Measurements from ENCODE around the gene MAP6.

Gene MAP6

DNA sequence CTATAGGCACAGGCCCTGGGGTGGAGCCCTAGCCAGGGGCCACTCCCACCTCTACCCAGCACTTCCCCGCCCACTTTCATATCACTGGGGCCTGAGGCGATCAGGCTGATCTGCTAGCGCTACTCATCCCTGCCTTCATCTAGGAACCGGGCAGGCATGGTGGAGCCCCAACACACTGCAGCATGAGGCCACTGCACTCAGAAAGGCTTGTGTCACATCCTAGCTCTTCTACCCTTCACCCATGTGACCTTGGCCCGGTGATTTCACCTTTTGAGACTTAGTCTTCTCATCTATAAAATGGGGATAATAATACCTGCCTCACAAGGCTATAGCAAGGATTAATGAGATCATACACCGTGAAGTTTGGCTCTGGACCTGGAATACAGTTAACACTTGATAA is 125.0 kb downstream of the MAP6 start:
- no peak overlapping the region for H3K27ac ChIP-seq (ENCODE audit: low read depth, low read length, poor library complexity, severe bottlenecking)
- no peaks in the 10 kb centered on the region for H3K9me2 ChIP-seq (ENCODE audit: low read depth, low read length)
- H3K9me3 ChIP-seq (ENCODE audit: low read length) = no peaks in the 10 kb centered on the region
- no peak overlapping the region for H2AFZ ChIP-seq (ENCODE audit: low read length)
- H3K36me3 ChIP-seq (ENCODE audit: insufficient read depth, low read length) = no peaks in the 10 kb centered on the region
- no peaks in the 10 kb centered on the region for H3K4me1 ChIP-seq (ENCODE audit: insufficient read depth, low read length, severe bottlenecking)
- no peaks in the 10 kb centered on the region for H3K79me2 ChIP-seq (ENCODE audit: insufficient read depth, low read length)
- no peaks in the 10 kb centered on the region for H4K20me1 ChIP-seq (ENCODE audit: insufficient read depth, low read length)
- H3F3A ChIP-seq (ENCODE audit: insufficient read depth, low read length) = no peaks in the 10 kb centered on the region
- TF ChIP-seq, protein P1, sequence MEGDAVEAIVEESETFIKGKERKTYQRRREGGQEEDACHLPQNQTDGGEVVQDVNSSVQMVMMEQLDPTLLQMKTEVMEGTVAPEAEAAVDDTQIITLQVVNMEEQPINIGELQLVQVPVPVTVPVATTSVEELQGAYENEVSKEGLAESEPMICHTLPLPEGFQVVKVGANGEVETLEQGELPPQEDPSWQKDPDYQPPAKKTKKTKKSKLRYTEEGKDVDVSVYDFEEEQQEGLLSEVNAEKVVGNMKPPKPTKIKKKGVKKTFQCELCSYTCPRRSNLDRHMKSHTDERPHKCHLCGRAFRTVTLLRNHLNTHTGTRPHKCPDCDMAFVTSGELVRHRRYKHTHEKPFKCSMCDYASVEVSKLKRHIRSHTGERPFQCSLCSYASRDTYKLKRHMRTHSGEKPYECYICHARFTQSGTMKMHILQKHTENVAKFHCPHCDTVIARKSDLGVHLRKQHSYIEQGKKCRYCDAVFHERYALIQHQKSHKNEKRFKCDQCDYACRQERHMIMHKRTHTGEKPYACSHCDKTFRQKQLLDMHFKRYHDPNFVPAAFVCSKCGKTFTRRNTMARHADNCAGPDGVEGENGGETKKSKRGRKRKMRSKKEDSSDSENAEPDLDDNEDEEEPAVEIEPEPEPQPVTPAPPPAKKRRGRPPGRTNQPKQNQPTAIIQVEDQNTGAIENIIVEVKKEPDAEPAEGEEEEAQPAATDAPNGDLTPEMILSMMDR (IDR thresholded peaks at IDR 0.05; ENCODE audit: low read length) = no peak
- TF ChIP-seq EZH2 (IDR thresholded peaks at IDR 0.05; ENCODE audit: borderline replicate concordance, low read length) = no peak
- no peak overlapping the region for H3K4me3 ChIP-seq (ENCODE audit: low read depth, low read length, poor library complexity, severe bottlenecking)
- H3K4me2 ChIP-seq (ENCODE audit: low read length) = no peak overlapping the region
- H3K27me3 ChIP-seq (ENCODE audit: insufficient read depth, low read length) = 0 out of 2 replicates have a peak, but pooled peaks cover 3% of the 10 kb centered on the region
- no peak overlapping the region for H3K9ac ChIP-seq (ENCODE audit: low read length)

DNA sequence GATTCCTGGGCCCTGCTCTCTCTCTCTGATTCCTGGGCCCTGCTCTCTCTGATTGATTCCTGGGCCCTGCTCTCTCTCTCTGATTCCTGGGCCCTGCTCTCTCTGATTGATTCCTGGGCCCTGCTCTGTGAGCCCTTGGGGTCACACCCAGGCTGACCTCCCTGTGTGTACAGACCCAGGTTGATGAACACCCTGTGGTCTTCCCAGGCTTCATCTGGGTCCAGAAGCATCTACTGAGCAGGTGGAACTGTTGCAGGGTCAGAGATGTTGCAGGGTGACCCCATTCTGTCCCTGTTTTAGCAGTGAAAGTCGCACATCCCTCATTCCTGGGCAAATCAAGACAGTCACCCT is 126.8 kb downstream of the MAP6 start:
- Histone ChIP-seq H3K27me3 (ENCODE audit: insufficient read depth, low read length) (0 out of 2 replicates have a peak, but pooled peaks cover 2% of the 10 kb centered on the region), H3K36me3 (ENCODE audit: insufficient read depth, low read length) (no peaks in the 10 kb centered on the region), H3K4me2 (ENCODE audit: low read length) (no peak overlapping the region), H3K9ac (ENCODE audit: low read length) (no peak overlapping the region), H4K20me1 (ENCODE audit: insufficient read depth, low read length) (no peaks in the 10 kb centered on the region), H3K4me1 (ENCODE audit: insufficient read depth, low read length, severe bottlenecking) (peaks cover 9% of the 10 kb centered on the region), H3K27ac (ENCODE audit: low read depth, low read length, poor library complexity, severe bottlenecking) (no peak overlapping the region), H3K9me3 (ENCODE audit: low read length) (no peaks in the 10 kb centered on the region), H3K79me2 (ENCODE audit: insufficient read depth, low read length) (no peaks in the 10 kb centered on the region), H3K9me2 (ENCODE audit: low read depth, low read length) (no peaks in the 10 kb centered on the region), H3F3A (ENCODE audit: insufficient read depth, low read length) (no peaks in the 10 kb centered on the region), H2AFZ (ENCODE audit: low read length) (no peak overlapping the region), H3K4me3 (ENCODE audit: low read depth, low read length, poor library complexity, severe bottlenecking) (no peak overlapping the region)
- no peak for TF ChIP-seq EZH2 (IDR thresholded peaks at IDR 0.05; ENCODE audit: borderline replicate concordance, low read length)
- TF ChIP-seq, protein P1 (IDR thresholded peaks at IDR 0.05; ENCODE audit: low read length) = no peak

DNA sequence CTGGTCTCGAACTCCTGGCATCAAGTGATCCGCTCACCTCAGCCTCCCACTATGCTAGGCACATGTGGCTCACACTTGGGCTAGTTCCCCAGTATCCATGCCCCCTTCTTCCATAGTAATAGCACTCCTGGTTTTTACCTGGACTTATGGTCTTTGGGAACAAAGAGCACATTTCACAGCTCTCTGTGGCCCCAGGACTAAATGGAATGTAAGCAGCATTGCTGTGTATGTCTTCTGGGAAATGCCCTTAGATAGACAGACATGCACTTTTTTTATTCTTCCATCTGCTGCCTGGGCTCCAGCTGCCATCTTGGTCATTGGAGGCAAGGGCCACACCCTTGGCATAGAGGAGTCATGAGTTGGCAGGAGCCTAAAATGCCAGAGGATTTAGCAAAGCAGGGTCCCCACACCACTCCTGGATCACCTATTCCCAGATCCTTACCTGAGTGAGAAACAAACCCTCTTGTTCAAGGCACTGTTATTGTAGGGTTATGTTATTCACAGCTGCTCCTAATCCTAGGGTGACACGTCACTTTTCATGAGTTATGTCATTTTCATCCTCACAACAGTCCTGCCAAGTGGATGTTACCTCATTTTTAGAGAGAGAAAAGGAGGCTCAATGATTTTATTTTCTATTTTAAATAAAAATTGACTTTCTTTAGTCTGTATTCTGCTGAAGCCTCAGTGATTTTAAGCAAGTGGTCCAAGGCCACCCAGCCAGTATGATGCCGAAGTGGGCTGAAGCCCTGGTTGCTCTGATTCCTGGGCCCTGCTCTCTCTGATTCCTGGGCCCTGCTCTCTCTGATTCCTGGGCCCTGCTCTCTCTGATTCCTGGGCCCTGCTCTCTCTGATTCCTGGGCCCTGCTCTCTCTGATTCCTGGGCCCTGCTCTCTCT is 127.4 kb downstream of the MAP6 start:
- Histone ChIP-seq H3K4me1 (ENCODE audit: insufficient read depth, low read length, severe bottlenecking) (peaks cover 13% of the 10 kb centered on the region), H3K4me3 (ENCODE audit: low read depth, low read length, poor library complexity, severe bottlenecking) (no peak overlapping the region), H3K36me3 (ENCODE audit: insufficient read depth, low read length) (no peaks in the 10 kb centered on the region), H3K9ac (ENCODE audit: low read length) (no peak overlapping the region), H3K9me3 (ENCODE audit: low read length) (no peaks in the 10 kb centered on the region), H3F3A (ENCODE audit: insufficient read depth, low read length) (no peaks in the 10 kb centered on the region), H3K9me2 (ENCODE audit: low read depth, low read length) (no peaks in the 10 kb centered on the region), H4K20me1 (ENCODE audit: insufficient read depth, low read length) (no peaks in the 10 kb centered on the region), H3K4me2 (ENCODE audit: low read length) (no peak overlapping the region), H3K27ac (ENCODE audit: low read depth, low read length, poor library complexity, severe bottlenecking) (no peak overlapping the region), H2AFZ (ENCODE audit: low read length) (no peak overlapping the region), H3K27me3 (ENCODE audit: insufficient read depth, low read length) (0 out of 2 replicates have a peak, but pooled peaks cover 2% of the 10 kb centered on the region), H3K79me2 (ENCODE audit: insufficient read depth, low read length) (no peaks in the 10 kb centered on the region)
- TF ChIP-seq, protein P1 (IDR thresholded peaks at IDR 0.05; ENCODE audit: low read length) = no peak
- TF ChIP-seq EZH2 (IDR thresholded peaks at IDR 0.05; ENCODE audit: borderline replicate concordance, low read length) = no peak

Measured in OCI-LY1 (cell line).